Thoracic aorta (tissue), 2 donors: ENCODE data around the gene LBHD1. TPM values are rescaled to one million over a fixed set of nuclear protein-coding genes. Genes with fewer than 3 reads are reported as not detected.
A peak's percentile ranks its signal among the peaks of the same experiment; 100 is the strongest.

Experiments used
- ATAC-seq: fragments of 150-250 bp; one replicate; pipeline ENCODE4 v1.8.0; 2017; ENCODE audit warnings: low read depth; ENCODE audit not compliant: insufficient number of reproducible peaks, low FRiP score
- DNase-seq: peaks from one replicate; pipeline ENCODE4 v3.0.0-alpha.2; 2020; ENCODE audit warnings: low spot score
- H3K27ac ChIP-seq, 2 donors: fragments of 200-600 bp; sonication (generic); 1 replicate in 1 of 2; 2 replicates in 1 of 2; pipeline ENCODE4 v1.5.1; 2016; ENCODE audit warnings: mild to moderate bottlenecking in 2 of 2, moderate library complexity in 2 of 2
- H3K27me3 ChIP-seq: fragments of 200-600 bp; sonication (generic); replicated peaks from 2 replicates; pipeline ENCODE4 v1.6.0; 2016; ENCODE audit warnings: mild to moderate bottlenecking; ENCODE audit not compliant: insufficient read depth
- H3K36me3 ChIP-seq: fragments of 200-600 bp; sonication (generic); one replicate; pipeline ENCODE4 v1.5.1; 2016
- H3K4me1 ChIP-seq, 2 donors: fragments of 200-600 bp; sonication (generic); 1 replicate in 1 of 2; 2 replicates in 1 of 2; pipeline versions ENCODE4 v1.5.1 to v1.6.0; 2016; ENCODE audit warnings: low read depth in 2 of 2, mild to moderate bottlenecking in 1 of 2; ENCODE audit not compliant: control insufficient read depth in 1 of 2
- H3K4me3 ChIP-seq: fragments of 200-600 bp; sonication (generic); 2 replicates; pipeline ENCODE4 v1.5.1; 2016; ENCODE audit warnings: mild to moderate bottlenecking
- H3K9me3 ChIP-seq: fragments of 200-600 bp; sonication (generic); 2 replicates; pipeline ENCODE4 v1.5.1; 2016
- total RNA-seq, 2 donors: library from RNA; depleted of rRNA; stranded (reverse); fragments of >200 nt; gene quantifications; one replicate each; pipeline versions ENCODE4 v1.1.0 to v1.2.3, GENCODE V29; 2016
- TF ChIP-seq, protein P1 (sequence below): fragments of 200-600 bp; sonication (generic); IDR thresholded peaks from one replicate; pipeline ENCODE4 v1.5.1; 2019; ENCODE audit warnings: antibody characterized with exemption

LBHD1 gene
- total RNA-seq = 1 to 10 TPM; 3.7 to 7.8 TPM

DNA sequence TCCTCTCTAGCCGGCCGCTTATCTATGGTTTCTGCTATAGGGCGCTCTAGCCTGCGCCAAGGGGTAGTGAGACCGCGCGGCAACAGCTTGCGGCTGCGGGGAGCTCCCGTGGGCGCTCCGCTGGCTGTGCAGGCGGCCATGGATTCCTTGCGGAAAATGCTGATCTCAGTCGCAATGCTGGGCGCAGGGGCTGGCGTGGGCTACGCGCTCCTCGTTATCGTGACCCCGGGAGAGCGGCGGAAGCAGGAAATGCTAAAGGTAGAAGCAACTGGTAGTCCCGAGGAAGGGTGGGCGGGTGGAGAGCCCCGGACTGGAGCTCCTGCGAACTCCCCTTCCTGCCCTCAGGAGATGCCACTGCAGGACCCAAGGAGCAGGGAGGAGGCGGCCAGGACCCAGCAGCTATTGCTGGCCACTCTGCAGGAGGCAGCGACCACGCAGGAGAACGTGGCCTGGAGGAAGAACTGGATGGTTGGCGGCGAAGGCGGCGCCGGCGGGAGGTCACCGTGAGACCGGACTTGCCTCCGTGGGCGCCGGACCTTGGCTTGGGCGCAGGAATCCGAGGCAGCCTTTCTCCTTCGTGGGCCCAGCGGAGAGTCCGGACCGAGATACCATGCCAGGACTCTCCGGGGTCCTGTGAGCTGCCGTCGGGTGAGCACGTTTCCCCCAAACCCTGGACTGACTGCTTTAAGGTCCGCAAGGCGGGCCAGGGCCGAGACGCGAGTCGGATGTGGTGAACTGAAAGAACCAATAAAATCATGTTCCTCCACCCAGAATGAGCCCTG is at the start of gene LBHD1, which contains the start of gene UQCC3:
Gene LBHD1 (minus strand): TSS at position 660 of the 782 bp plus-strand sequence. CDS start 2,236 bp downstream, outside the sequence.
Gene UQCC3 (plus strand): TSS at position 66 of the 782 bp plus-strand sequence. CDS start 73 bp downstream, at position 139.
- Histone ChIP-seq H3K27me3 (no peaks in the 10 kb centered on the region), H3K36me3 (peaks cover 22% of the 10 kb centered on the region), H3K27ac (peak within 1 kb of the TSS; percentile 72 to 81), H3K4me1 (peaks cover 26 to 39% of the 10 kb centered on the region in 2 donors), H3K9me3 (no peaks in the 10 kb centered on the region), H3K4me3 (peak within 1 kb of the TSS; percentile 87)
- DNase-seq = no peak
- peak; percentile 46 for ATAC-seq
- TF ChIP-seq, protein P1, sequence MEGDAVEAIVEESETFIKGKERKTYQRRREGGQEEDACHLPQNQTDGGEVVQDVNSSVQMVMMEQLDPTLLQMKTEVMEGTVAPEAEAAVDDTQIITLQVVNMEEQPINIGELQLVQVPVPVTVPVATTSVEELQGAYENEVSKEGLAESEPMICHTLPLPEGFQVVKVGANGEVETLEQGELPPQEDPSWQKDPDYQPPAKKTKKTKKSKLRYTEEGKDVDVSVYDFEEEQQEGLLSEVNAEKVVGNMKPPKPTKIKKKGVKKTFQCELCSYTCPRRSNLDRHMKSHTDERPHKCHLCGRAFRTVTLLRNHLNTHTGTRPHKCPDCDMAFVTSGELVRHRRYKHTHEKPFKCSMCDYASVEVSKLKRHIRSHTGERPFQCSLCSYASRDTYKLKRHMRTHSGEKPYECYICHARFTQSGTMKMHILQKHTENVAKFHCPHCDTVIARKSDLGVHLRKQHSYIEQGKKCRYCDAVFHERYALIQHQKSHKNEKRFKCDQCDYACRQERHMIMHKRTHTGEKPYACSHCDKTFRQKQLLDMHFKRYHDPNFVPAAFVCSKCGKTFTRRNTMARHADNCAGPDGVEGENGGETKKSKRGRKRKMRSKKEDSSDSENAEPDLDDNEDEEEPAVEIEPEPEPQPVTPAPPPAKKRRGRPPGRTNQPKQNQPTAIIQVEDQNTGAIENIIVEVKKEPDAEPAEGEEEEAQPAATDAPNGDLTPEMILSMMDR = no peak

DNA sequence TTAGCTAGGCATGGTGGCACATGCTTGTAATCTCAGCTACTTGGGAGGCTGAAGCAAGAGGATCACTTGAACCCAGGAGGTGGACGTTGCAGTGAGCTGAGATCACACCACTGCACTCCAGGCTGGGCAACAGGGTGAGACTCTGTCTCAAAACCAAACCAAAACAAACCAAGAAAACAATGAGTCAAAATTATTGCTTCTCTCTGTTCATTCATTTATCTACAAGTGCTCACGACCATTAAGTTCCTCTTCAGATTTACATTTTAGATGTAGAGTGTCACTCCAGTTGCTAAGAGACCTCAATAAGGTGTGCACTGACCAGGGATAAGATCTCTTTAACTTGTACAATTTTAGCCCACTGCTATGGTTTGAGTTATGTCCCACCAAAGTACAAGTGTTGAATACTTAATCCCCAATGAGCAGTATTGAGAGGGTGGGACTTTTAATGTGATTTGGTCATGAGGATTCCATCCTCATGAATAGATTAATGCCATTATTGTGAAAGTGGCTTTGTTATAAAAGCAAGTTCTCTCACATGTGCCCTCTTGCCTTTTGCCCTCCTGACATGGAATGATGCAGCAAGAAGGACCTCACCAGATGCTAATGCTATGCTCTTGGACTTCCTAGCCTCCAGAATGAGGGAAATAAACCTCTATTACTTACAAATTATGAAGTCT is 47.4 kb upstream of the LBHD1 start:
- H3K4me1 ChIP-seq = peaks cover 5 to 9% of the 10 kb centered on the region in 2 donors
- peaks cover 91% of the 10 kb centered on the region for H3K36me3 ChIP-seq

DNA sequence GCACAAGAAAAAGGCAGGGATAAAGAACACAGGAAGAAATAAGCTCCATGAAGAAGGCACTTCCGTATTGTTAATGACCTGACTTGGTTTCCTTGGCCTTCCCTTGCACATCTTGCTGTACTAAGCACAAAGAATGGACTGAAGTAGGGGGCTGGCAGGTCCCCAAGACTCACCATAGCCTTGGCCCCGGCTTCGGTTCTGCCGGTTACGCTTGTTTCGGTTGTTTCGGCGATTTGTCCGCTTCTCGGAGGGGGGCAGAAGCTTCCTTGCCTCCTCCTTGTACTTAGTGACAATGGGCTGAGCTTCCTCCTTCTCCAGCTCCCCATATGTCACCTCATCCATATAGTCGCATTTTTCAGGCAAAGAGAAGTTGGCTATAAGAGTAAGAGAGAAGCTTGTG is 44.7 kb upstream of the LBHD1 start:
- no peak for ATAC-seq
- peaks cover 71% of the 10 kb centered on the region for H3K36me3 ChIP-seq
- TF ChIP-seq, protein P1 = no peak

More for the DNA sequence above, 47.4 kb upstream of the LBHD1 start:
- Histone ChIP-seq H3K27ac (no peak overlapping the region), H3K9me3 (no peaks in the 10 kb centered on the region), H3K27me3 (no peaks in the 10 kb centered on the region), H3K4me3 (no peak overlapping the region)
- TF ChIP-seq, protein P1 = no peak
- ATAC-seq = no peak
- DNase-seq = no peak

DNA sequence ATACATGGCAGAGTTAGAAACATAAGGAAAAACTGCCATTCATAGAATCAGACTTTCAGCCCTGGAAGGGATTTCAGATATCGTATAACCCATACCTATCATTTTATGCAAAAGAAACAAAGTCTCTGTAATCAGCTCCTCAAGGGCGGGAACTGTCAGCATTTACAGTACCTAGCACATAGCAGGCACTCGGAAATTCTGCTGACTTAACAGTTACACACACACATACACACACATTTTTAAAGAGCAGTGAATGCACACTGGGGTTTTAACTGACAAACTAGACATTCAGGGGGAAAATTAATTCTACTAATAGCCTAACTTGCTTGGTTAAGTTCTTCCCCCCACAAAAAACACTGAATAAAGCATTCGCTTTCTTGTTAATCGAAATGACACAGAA is 44.1 kb upstream of the LBHD1 start:
- no peak overlapping the region for H3K4me3 ChIP-seq
- H3K27ac ChIP-seq = no peak overlapping the region
- H3K27me3 ChIP-seq = no peaks in the 10 kb centered on the region
- TF ChIP-seq, protein P1 = no peak
- H3K36me3 ChIP-seq = peaks cover 70% of the 10 kb centered on the region
- H3K4me1 ChIP-seq = no peaks in the 10 kb centered on the region
- no peak for DNase-seq
- ATAC-seq = no peak
- H3K9me3 ChIP-seq = no peaks in the 10 kb centered on the region

More for the DNA sequence above, 44.7 kb upstream of the LBHD1 start:
- Histone ChIP-seq H3K9me3 (no peaks in the 10 kb centered on the region), H3K27ac (no peak overlapping the region), H3K4me3 (no peak overlapping the region), H3K4me1 (no peaks in the 10 kb centered on the region), H3K27me3 (no peaks in the 10 kb centered on the region)
- no peak for DNase-seq
